HL-60 (cell line): ENCODE results near the gene ITGBL1.

Source experiments
- DNase-seq, 2 experiments: peaks; one replicate each; pipeline ENCODE4 v3.0.0-alpha.2; 2010 to 2020; ENCODE audit warnings: low read depth in 1 of 2, low spot score in 1 of 2
- H3K27ac ChIP-seq: fragments of 250-450 bp; sonication (Bioruptor Pico); replicated peaks from 2 replicates; pipeline ENCODE4 v1.5.1; 2020; ENCODE audit warnings: mild to moderate bottlenecking, moderate library complexity
- H3K27me3 ChIP-seq: fragments of 250-450 bp; sonication (Bioruptor Pico); 2 replicates; pipeline ENCODE4 v1.5.1; 2021; ENCODE audit warnings: mild to moderate bottlenecking, moderate library complexity; ENCODE audit not compliant: insufficient read depth, poor library complexity, severe bottlenecking
- H3K4me3 ChIP-seq: replicated peaks from 2 replicates; pipeline ENCODE4 v1.5.1; 2011; ENCODE audit warnings: mild to moderate bottlenecking, control low read depth, low read length; ENCODE audit not compliant: insufficient read depth
- GABPA ChIP-seq: IDR thresholded peaks from 2 replicates; pipeline ENCODE4 v1.6.1; 2012; ENCODE audit warnings: low read depth
- POLR2AphosphoS5 ChIP-seq: IDR thresholded peaks from 2 replicates; pipeline ENCODE4 v1.6.1; 2012; ENCODE audit warnings: low read depth
- SPI1 ChIP-seq: IDR thresholded peaks from 2 replicates; pipeline ENCODE4 v1.6.1; 2012; ENCODE audit warnings: low read depth, mild to moderate bottlenecking, borderline replicate concordance
- TF ChIP-seq, protein P1 (sequence below): IDR thresholded peaks from one replicate; pipeline ENCODE4 v1.5.1; 2011; ENCODE audit warnings: low read length, control low read depth, inconsistent platforms; ENCODE audit not compliant: insufficient read depth
- TF ChIP-seq, protein P2 (sequence below): IDR thresholded peaks from 2 replicates; pipeline ENCODE4 v1.6.1; 2012; ENCODE audit warnings: low read depth; ENCODE audit not compliant: insufficient replicate concordance

Gene ITGBL1

DNA sequence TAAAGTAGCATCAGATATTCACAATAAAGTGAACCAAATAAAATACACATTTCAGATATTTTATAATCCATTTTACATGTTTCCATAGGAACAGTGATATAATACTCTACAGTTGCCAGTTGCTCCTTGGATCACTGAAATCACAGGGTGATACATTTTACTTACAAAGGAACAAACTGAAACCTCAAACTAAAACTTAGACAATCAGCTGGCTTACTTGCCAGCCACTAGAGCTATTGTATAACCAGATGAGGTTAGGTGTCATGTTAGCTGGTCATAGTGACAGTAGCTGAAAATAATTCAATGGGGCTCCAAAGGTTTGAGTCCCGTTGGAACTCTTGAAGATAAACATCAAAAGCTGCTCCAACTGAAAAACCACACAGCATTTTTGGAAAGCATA is 274.6 kb downstream of the ITGBL1 start:
- H3K27ac ChIP-seq: no peak overlapping the region
- no peak for TF ChIP-seq POLR2AphosphoS5
- no peak for TF ChIP-seq GABPA
- no peak for TF ChIP-seq SPI1
- TF ChIP-seq, protein P1, sequence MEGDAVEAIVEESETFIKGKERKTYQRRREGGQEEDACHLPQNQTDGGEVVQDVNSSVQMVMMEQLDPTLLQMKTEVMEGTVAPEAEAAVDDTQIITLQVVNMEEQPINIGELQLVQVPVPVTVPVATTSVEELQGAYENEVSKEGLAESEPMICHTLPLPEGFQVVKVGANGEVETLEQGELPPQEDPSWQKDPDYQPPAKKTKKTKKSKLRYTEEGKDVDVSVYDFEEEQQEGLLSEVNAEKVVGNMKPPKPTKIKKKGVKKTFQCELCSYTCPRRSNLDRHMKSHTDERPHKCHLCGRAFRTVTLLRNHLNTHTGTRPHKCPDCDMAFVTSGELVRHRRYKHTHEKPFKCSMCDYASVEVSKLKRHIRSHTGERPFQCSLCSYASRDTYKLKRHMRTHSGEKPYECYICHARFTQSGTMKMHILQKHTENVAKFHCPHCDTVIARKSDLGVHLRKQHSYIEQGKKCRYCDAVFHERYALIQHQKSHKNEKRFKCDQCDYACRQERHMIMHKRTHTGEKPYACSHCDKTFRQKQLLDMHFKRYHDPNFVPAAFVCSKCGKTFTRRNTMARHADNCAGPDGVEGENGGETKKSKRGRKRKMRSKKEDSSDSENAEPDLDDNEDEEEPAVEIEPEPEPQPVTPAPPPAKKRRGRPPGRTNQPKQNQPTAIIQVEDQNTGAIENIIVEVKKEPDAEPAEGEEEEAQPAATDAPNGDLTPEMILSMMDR: no peak
- TF ChIP-seq, protein P2, sequence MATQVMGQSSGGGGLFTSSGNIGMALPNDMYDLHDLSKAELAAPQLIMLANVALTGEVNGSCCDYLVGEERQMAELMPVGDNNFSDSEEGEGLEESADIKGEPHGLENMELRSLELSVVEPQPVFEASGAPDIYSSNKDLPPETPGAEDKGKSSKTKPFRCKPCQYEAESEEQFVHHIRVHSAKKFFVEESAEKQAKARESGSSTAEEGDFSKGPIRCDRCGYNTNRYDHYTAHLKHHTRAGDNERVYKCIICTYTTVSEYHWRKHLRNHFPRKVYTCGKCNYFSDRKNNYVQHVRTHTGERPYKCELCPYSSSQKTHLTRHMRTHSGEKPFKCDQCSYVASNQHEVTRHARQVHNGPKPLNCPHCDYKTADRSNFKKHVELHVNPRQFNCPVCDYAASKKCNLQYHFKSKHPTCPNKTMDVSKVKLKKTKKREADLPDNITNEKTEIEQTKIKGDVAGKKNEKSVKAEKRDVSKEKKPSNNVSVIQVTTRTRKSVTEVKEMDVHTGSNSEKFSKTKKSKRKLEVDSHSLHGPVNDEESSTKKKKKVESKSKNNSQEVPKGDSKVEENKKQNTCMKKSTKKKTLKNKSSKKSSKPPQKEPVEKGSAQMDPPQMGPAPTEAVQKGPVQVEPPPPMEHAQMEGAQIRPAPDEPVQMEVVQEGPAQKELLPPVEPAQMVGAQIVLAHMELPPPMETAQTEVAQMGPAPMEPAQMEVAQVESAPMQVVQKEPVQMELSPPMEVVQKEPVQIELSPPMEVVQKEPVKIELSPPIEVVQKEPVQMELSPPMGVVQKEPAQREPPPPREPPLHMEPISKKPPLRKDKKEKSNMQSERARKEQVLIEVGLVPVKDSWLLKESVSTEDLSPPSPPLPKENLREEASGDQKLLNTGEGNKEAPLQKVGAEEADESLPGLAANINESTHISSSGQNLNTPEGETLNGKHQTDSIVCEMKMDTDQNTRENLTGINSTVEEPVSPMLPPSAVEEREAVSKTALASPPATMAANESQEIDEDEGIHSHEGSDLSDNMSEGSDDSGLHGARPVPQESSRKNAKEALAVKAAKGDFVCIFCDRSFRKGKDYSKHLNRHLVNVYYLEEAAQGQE: no peak
- no peak for DNase-seq
- H3K4me3 ChIP-seq: no peak overlapping the region
- no peaks in the 10 kb centered on the region for H3K27me3 ChIP-seq

DNA sequence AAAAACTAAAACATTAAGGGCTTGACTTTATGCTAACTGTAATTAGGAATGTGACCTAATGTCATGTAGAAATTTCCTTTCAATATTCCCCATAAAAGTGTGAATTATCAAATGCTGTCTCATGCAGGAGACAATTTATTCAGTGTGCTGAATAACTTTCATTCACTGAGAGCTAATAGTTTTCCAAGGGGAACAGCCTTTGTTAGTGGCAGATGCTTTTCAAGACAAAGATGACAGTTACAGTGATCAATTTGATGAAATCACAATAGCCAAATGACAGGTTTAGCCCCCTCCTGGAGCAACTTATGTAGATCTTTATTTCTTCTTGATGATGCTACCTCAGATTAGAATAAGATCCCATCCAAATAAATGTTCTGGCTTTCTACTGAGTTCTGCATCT is 275.5 kb downstream of the ITGBL1 start:
- H3K27ac ChIP-seq: no peak overlapping the region
- no peak for TF ChIP-seq POLR2AphosphoS5
- no peak for TF ChIP-seq GABPA
- TF ChIP-seq, protein P2: no peak
- TF ChIP-seq, protein P1: no peak
- TF ChIP-seq SPI1: no peak
- H3K4me3 ChIP-seq: no peak overlapping the region
- H3K27me3 ChIP-seq: no peaks in the 10 kb centered on the region
- DNase-seq: no peak

DNA sequence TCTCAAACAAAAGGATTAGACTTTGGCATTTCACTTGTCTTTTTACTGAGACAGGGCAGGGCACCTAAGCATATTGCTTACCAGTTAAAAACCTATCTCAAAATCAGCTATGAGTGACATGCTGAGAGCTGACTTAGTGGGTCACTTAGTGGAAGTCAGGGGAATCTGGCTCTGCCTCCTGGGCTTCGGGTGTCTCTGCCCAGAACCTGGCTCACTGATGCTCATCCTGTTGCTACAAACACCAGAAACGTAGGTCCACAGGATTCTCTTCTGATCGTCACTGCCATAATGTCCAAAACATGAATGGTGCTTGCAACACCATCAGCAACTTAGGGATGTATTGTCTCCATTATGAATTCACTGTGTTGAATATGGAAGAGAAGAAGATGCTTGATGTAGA is 276.1 kb downstream of the ITGBL1 start:
- Histone ChIP-seq H3K27ac (no peak overlapping the region), H3K27me3 (no peaks in the 10 kb centered on the region), H3K4me3 (no peak overlapping the region)
- TF ChIP-seq POLR2AphosphoS5 (no peak), GABPA (no peak), SPI1 (no peak)
- TF ChIP-seq, protein P2: no peak
- TF ChIP-seq, protein P1: no peak
- no peak for DNase-seq
